HepG2 (cell line): ENCODE results near the gene VKORC1L1. TPM values are rescaled to one million over a fixed set of nuclear protein-coding genes. Genes with fewer than 3 reads are reported as not detected.

Source experiments
- ARID2 ChIP-seq: sonication (generic); formaldehyde crosslinking; IDR thresholded peaks from 2 replicates; pipeline ENCODE4 v1.8.1; 2022; ENCODE audit warnings: mild to moderate bottlenecking, missing genetic modification reagents, borderline replicate concordance
- ATF6 ChIP-seq: sonication (generic); formaldehyde crosslinking; conservative IDR thresholded peaks from 2 replicates; pipeline ENCODE4 v1.4.0; 2020; ENCODE audit warnings: missing genetic modification reagents
- BRD4 ChIP-seq: sonication (generic); formaldehyde crosslinking; IDR thresholded peaks from 2 replicates; pipeline ENCODE4 v1.4.0; 2020; ENCODE audit warnings: missing genetic modification reagents
- CSRNP1 ChIP-seq: sonication (generic); formaldehyde crosslinking; IDR thresholded peaks from 2 replicates; pipeline ENCODE4 v1.8.1; 2023; ENCODE audit warnings: mild to moderate bottlenecking, missing genetic modification reagents
- FOXK2 ChIP-seq: fragments of 450-650 bp; IDR thresholded peaks from 2 replicates; pipeline ENCODE4 v1.6.1; 2016
- MLX ChIP-seq: IDR thresholded peaks from 2 replicates; pipeline ENCODE4 v1.6.1; 2016
- MLXIP ChIP-seq: sonication (generic); formaldehyde crosslinking; IDR thresholded peaks from 2 replicates; pipeline ENCODE4 v1.9.0; 2021; ENCODE audit warnings: missing genetic modification reagents, borderline replicate concordance
- REL ChIP-seq: sonication (generic); formaldehyde crosslinking; conservative IDR thresholded peaks from 2 replicates; pipeline ENCODE4 v1.8.0; 2022; ENCODE audit warnings: mild to moderate bottlenecking, missing genetic modification reagents, moderate library complexity
- SOX5 ChIP-seq: IDR thresholded peaks from 2 replicates; pipeline ENCODE4 v1.6.1; 2016; ENCODE audit warnings: borderline replicate concordance
- TEAD3 ChIP-seq: optimal IDR thresholded peaks from 2 replicates; pipeline ENCODE3; 2016; ENCODE audit warnings: borderline replicate concordance
- TFE3 ChIP-seq: IDR thresholded peaks from 2 replicates; pipeline ENCODE4 v1.6.1; 2016
- YY1 ChIP-seq: IDR thresholded peaks from 2 replicates; pipeline ENCODE4 v1.6.1; 2011; ENCODE audit warnings: low read length, low read depth, moderate library complexity, mild to moderate bottlenecking; ENCODE audit not compliant: insufficient read depth, insufficient replicate concordance
- ZBTB44 ChIP-seq: sonication (generic); formaldehyde crosslinking; IDR thresholded peaks from 2 replicates; pipeline ENCODE4 v1.4.0; 2020; ENCODE audit warnings: missing genetic modification reagents
- ZBTB7B ChIP-seq: sonication (generic); formaldehyde crosslinking; IDR thresholded peaks from 2 replicates; pipeline ENCODE4 v1.4.0; 2020; ENCODE audit warnings: missing genetic modification reagents
- ZFP62 ChIP-seq: sonication (generic); formaldehyde crosslinking; IDR thresholded peaks from 2 replicates; pipeline ENCODE4 v1.4.0; 2020; ENCODE audit warnings: missing genetic modification reagents
- ZNF550 ChIP-seq: sonication (generic); formaldehyde crosslinking; IDR thresholded peaks from 2 replicates; pipeline ENCODE4 v1.4.0; 2020; ENCODE audit warnings: mild to moderate bottlenecking, missing genetic modification reagents, borderline replicate concordance
- ZSCAN12 ChIP-seq: sonication (generic); formaldehyde crosslinking; IDR thresholded peaks from 2 replicates; pipeline ENCODE4 v1.9.0; 2021; ENCODE audit warnings: mild to moderate bottlenecking, missing genetic modification reagents
- polyA plus RNA-seq, 8 experiments: library from polyadenylated mRNA; depleted of rRNA in 3 of 8; stranded (reverse) in 7 of 8; unstranded in 1 of 8; fragments of >200 nt; fragmentation: Illumina TruSeq in 4 of 8; extraction: Trizol in 4 of 8; gene quantifications; 2 replicates each; pipeline versions ENCODE4 v1.2.1 to v1.2.3, GENCODE V29; 2011 to 2016; ENCODE audit warnings: low read depth in 4 of 8, missing spikeins in 1 of 8, mixed read lengths in 1 of 8; ENCODE audit not compliant: insufficient read depth in 1 of 8
- total RNA-seq, 5 experiments: library from RNA; depleted of rRNA; stranded (reverse); fragments of >200 nt; fragmentation: Illumina TruSeq; extraction: Trizol; gene quantifications; 2 replicates each; pipeline ENCODE4 v1.2.3, GENCODE V29; 2016; ENCODE audit warnings: low read depth in 1 of 5

The VKORC1L1 gene
- total and polyA plus RNA-seq, 2 of the 13 experiments (the other 11 are each of a cell fraction or from before 2014, with no cell fraction given), result 13.9 to 16.5 TPM

- TF ChIP-seq MLX (peak; percentile 53; the same call in 1 of the 2 replicates), MLXIP (CRISPR knock-in tag) (peak; percentile 87), ZSCAN12 (CRISPR knock-in tag) (peak; percentile 92; the same call in 1 of the 2 replicates), YY1 (peak; percentile 99), FOXK2 (no peak), TEAD3 (CRISPR knock-in tag) (peak; percentile 77), BRD4 (CRISPR knock-in tag) (peak; percentile 90), TFE3 (CRISPR knock-in tag) (peak; percentile 93), REL (CRISPR knock-in tag) (0 out of 2 replicates have a peak, but pooled peaks have one; percentile 76), ZFP62 (CRISPR knock-in tag) (0 out of 2 replicates have a peak, but pooled peaks have one; percentile 75), ZBTB44 (CRISPR knock-in tag) (0 out of 2 replicates have a peak, but pooled peaks have one; percentile 74), SOX5 (CRISPR knock-in tag) (peak; percentile 63; the same call in 1 of the 2 replicates), ZBTB7B (CRISPR knock-in tag) (peak; percentile 83), ATF6 (CRISPR knock-in tag) (0 out of 2 replicates have a peak, but pooled peaks have one; percentile 35), CSRNP1 (peak; percentile 95), ZNF550 (CRISPR knock-in tag) (0 out of 2 replicates have a peak, but pooled peaks have one; percentile 70), ARID2 (CRISPR knock-in tag) (peak; percentile 89)
These were observed 109.3 kb downstream of the VKORC1L1 start, which contains the start of gene GUSB (continued) for GRCh38 chr7:65981965-65982792.
